RWPE2 (cell line): ENCODE measurements around the gene OR1K1.

Experiments
- ATAC-seq: fragments of 200-7000 bp; cut with Tn5 transposase; 3 replicates; pipeline ENCODE4 v1.9.1; 2021; ENCODE audit warnings: low read depth
- DNase-seq: peaks from one replicate; pipeline ENCODE4 v3.0.0-alpha.2; 2020; ENCODE audit warnings: low spot score
- H3K27ac ChIP-seq: fragments of 450-650 bp; 2 replicates; pipeline ENCODE4 v1.5.1; 2017; ENCODE audit warnings: mild to moderate bottlenecking; ENCODE audit not compliant: poor library complexity, severe bottlenecking
- H3K27me3 ChIP-seq: fragments of 250-450 bp; sonication (Bioruptor Pico); 2 replicates; pipeline ENCODE4 v1.5.1; 2021; ENCODE audit warnings: mild to moderate bottlenecking, moderate library complexity; ENCODE audit not compliant: insufficient read depth, poor library complexity, severe bottlenecking
- H3K36me3 ChIP-seq: fragments of 250-450 bp; sonication (Bioruptor Pico); 2 replicates; pipeline ENCODE4 v1.5.1; 2020; ENCODE audit warnings: low read depth, mild to moderate bottlenecking, moderate library complexity
- H3K4me1 ChIP-seq: fragments of 250-450 bp; sonication (Bioruptor Pico); 2 replicates; pipeline ENCODE4 v1.5.1; 2021; ENCODE audit warnings: mild to moderate bottlenecking, moderate library complexity; ENCODE audit not compliant: insufficient read depth, poor library complexity, severe bottlenecking
- H3K4me3 ChIP-seq: fragments of 250-450 bp; sonication (Bioruptor Pico); 2 replicates; pipeline ENCODE4 v1.5.1; 2021; ENCODE audit warnings: mild to moderate bottlenecking, moderate library complexity; ENCODE audit not compliant: severe bottlenecking
- H3K9me3 ChIP-seq: fragments of 250-450 bp; sonication (Bioruptor Pico); 2 replicates; pipeline ENCODE4 v1.5.1; 2021; ENCODE audit warnings: mild to moderate bottlenecking, moderate library complexity; ENCODE audit not compliant: severe bottlenecking
- TF ChIP-seq, protein P1 (sequence below): fragments of 450-650 bp; IDR thresholded peaks from one replicate; pipeline ENCODE4 v1.5.1; 2017; ENCODE audit warnings: mild to moderate bottlenecking, moderate library complexity; ENCODE audit not compliant: poor library complexity, severe bottlenecking

Gene OR1K1, protein sequence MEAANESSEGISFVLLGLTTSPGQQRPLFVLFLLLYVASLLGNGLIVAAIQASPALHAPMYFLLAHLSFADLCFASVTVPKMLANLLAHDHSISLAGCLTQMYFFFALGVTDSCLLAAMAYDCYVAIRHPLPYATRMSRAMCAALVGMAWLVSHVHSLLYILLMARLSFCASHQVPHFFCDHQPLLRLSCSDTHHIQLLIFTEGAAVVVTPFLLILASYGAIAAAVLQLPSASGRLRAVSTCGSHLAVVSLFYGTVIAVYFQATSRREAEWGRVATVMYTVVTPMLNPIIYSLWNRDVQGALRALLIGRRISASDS

DNA sequence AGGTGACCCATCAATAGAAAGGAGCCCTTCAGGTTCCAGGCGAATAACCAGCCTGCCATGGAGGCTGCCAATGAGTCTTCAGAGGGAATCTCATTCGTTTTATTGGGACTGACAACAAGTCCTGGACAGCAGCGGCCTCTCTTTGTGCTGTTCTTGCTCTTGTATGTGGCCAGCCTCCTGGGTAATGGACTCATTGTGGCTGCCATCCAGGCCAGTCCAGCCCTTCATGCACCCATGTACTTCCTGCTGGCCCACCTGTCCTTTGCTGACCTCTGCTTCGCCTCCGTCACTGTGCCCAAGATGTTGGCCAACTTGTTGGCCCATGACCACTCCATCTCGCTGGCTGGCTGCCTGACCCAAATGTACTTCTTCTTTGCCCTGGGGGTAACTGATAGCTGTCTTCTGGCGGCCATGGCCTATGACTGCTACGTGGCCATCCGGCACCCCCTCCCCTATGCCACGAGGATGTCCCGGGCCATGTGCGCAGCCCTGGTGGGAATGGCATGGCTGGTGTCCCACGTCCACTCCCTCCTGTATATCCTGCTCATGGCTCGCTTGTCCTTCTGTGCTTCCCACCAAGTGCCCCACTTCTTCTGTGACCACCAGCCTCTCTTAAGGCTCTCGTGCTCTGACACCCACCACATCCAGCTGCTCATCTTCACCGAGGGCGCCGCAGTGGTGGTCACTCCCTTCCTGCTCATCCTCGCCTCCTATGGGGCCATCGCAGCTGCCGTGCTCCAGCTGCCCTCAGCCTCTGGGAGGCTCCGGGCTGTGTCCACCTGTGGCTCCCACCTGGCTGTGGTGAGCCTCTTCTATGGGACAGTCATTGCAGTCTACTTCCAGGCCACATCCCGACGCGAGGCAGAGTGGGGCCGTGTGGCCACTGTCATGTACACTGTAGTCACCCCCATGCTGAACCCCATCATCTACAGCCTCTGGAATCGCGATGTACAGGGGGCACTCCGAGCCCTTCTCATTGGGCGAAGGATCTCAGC is at the start of gene OR1K1:
Gene OR1K1 (plus strand): TSS at position 58 of the 995 bp plus-strand sequence. CDS start 0 bp downstream, at position 58.
- Histone ChIP-seq H3K4me3 (no peak within 1 kb of the TSS), H3K27me3 (no peaks in the 10 kb centered on the region), H3K36me3 (no peaks in the 10 kb centered on the region), H3K4me1 (no peaks in the 10 kb centered on the region), H3K9me3 (no peaks in the 10 kb centered on the region), H3K27ac (no peak within 1 kb of the TSS)
- TF ChIP-seq, protein P1, sequence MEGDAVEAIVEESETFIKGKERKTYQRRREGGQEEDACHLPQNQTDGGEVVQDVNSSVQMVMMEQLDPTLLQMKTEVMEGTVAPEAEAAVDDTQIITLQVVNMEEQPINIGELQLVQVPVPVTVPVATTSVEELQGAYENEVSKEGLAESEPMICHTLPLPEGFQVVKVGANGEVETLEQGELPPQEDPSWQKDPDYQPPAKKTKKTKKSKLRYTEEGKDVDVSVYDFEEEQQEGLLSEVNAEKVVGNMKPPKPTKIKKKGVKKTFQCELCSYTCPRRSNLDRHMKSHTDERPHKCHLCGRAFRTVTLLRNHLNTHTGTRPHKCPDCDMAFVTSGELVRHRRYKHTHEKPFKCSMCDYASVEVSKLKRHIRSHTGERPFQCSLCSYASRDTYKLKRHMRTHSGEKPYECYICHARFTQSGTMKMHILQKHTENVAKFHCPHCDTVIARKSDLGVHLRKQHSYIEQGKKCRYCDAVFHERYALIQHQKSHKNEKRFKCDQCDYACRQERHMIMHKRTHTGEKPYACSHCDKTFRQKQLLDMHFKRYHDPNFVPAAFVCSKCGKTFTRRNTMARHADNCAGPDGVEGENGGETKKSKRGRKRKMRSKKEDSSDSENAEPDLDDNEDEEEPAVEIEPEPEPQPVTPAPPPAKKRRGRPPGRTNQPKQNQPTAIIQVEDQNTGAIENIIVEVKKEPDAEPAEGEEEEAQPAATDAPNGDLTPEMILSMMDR: no peak
- ATAC-seq (no peak), DNase-seq (no peak)

DNA sequence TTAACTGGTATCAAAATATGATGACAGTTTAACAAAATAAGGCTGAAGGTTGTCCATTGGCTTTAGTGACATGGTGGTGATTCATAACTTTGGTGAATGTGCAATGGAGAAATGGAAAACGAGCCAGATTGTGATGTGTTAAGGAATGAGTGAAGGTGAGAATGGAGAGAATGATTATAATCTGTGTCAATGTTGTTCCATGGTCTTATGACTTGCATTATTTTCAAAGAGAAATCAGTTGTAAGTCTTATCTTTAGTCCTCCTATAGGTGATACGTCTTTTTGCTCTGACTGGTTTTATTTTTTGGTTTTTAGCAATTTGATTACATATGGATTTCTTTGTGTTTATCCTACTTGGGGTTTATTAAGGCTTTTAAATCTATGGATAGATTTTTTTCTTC is 45.1 kb upstream of the OR1K1 start:
- H3K36me3 ChIP-seq: no peaks in the 10 kb centered on the region
- no peak for ATAC-seq

DNA sequence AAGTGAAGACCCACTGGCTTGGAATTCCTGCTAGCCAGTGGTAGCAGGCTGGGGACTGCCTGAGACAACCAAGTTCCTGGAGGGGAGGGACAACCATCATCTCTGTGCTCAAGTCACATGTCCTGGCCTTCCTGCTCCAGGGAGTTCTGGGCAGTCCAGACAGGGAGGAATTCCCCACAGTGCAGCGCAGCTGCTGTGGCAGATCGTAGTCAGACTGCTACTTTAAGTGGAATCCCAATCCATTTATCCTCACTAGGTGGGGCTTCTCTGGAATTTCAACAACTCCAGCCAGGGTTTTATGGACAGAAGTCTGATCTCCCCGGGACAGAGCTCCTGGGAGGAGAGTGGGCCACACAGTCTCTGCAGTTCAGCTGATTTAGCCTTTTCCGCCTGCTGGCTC is 32.1 kb upstream of the OR1K1 start:
- Histone ChIP-seq H3K36me3 (no peaks in the 10 kb centered on the region), H3K4me3 (no peak overlapping the region), H3K9me3 (no peaks in the 10 kb centered on the region), H3K27ac (no peak overlapping the region), H3K4me1 (no peaks in the 10 kb centered on the region), H3K27me3 (no peaks in the 10 kb centered on the region)
- TF ChIP-seq, protein P1: no peak
- ATAC-seq: no peak
- DNase-seq: no peak

More for the DNA sequence above, 45.1 kb upstream of the OR1K1 start:
- DNase-seq: no peak
- Histone ChIP-seq H3K9me3 (peaks cover 3% of the 10 kb centered on the region), H3K4me1 (no peaks in the 10 kb centered on the region), H3K4me3 (no peak overlapping the region), H3K27ac (no peak overlapping the region), H3K27me3 (peaks cover 3% of the 10 kb centered on the region)
- TF ChIP-seq, protein P1: no peak

DNA sequence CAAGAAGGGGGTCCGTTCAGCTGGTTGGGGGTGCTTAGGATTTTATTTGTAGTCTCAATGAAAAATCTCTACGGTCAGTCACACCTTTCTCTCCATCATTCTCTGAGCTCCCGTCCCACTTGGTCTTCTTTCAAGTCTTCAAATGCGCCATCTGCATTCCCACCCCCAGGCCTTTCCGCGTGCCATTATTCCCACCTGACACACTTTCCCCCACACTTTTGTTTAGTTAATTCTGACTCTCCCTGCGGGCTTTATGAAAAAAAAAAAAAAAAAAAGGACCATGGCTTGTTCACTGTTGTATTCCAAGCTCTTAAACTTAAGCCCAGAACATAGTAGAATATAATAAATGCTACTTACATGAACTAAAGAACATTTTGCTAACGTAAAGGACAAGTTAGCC is 22.9 kb upstream of the OR1K1 start:
- no peak overlapping the region for H3K27ac ChIP-seq
- no peak for ATAC-seq
- TF ChIP-seq, protein P1: no peak
- H3K4me1 ChIP-seq: peaks cover 5% of the 10 kb centered on the region
- no peak overlapping the region for H3K4me3 ChIP-seq
- H3K27me3 ChIP-seq: no peaks in the 10 kb centered on the region
- no peaks in the 10 kb centered on the region for H3K36me3 ChIP-seq
- H3K9me3 ChIP-seq: no peaks in the 10 kb centered on the region
- DNase-seq: no peak
